Activated naive CD4-positive, alpha-beta T cell treated with Interleukin-2 at 50 U/mL for 16 hours (primary cell): ENCODE data around the gene RBM20.
A peak's percentile ranks its signal among the peaks of the same experiment; 100 is the strongest.
"Not testable (repeated sequence)": the region's sequence is repeated elsewhere in the genome, so short reads cannot be mapped to it uniquely, and the experiment has no call there.

ENCODE experiments used
- DNase-seq: peaks from one replicate; pipeline ENCODE4 v3.0.0-alpha.2; 2020

Gene RBM20

DNA sequence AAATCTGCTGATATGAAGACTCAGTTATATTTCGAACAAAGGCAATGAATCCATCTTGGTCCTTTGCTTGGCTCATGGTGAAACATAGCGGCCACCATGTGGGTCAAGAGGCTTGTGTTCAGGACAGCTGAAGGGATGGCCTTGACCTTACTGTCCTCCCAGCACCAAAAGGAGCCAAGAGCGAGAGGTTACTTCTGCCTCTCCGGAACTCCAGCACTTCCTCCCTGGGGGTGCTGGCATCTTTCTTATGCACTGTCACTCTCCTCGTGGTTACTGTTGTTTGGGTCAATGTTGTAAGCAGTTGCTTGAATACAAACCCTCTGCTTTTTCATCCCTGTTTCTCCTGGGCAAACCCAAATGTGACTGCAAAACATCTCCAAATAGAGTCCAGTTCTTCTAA is 100.6 kb downstream of the RBM20 start:
- no peak for DNase-seq

DNA sequence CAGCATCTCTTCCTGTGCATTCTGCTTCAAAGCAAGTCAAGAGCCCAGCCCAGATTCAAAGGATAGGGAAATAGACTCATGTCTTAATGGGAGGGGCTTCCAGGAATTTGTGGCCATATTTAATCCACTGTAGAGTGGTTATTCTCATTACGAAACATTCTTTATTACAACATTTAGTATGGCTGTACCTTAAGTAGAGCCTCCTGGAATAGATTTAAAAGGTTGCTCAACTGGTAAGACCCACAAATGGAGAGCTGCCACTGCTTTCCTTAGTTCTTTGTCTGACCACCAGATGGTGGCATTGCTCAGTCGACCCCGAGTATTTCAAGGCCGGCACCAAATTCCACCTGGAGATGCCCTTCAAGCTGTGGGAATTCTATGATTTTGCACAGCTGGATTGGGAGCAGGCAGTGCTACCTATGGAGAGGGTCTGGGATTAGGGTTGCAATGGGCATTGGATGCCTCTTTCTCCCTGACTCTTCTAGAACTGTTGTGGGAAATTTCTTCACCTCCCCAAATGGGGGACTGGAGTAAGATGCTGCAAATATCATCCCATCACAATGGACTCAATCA is 102.2 kb downstream of the RBM20 start:
- DNase-seq, result peak; percentile 46

DNA sequence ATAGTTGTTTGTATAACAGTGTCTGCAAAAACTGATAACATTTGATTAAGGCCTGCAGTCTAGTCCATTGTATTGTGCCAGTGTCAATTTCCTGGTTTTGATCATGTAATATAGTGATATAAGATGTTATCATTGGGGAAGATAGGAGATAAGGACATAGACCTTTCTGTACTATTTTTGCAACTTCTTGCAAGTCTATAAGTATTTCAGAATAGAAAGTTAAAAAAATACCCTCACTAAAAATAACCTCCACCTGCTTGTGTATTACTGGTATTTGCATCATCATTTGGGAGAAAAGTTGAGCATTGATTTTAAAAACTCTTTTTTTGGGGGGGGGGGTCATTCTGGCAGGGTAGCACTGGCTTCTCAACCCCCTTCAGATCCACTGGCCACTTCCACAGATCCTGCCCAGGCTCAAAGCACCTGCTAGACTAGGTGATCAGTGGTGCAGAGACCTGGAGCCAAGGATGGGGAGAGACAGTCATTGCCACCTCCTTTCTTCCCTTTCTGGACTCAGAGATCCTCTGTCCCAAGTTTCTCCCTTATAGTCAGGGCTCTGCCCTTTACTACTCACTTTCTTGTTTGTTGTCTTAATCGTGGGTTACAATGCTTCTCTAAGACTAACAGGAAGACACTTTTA is 103.0 kb downstream of the RBM20 start:
- DNase-seq, result no peak

- DNase-seq, result no peak
These were observed 103.7 kb downstream of the RBM20 start for GRCh38 chr10:110747609-110748464.

DNA sequence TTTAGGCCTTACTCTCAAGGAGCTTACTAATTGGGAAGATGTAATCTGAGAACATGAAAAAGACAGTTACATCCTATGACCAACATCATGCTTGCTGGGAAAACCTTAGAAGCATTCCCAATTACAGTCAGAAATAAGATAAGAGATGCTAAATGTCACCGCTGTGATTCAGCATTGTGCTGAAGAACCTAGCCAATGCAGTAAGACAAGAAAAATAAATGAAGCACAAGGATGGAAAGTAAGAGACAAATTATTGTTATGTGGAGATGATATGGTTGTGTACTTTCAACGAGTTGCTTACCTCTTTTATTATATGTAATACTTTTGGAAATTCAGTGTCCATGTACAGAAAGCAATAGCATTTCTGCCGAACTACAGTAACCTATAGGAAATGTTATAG is 104.8 kb downstream of the RBM20 start:
- no peak for DNase-seq

GRCh38 chr10:110750931-110751330 is 106.8 kb downstream of the RBM20 start:
- DNase-seq, result no peak

DNA sequence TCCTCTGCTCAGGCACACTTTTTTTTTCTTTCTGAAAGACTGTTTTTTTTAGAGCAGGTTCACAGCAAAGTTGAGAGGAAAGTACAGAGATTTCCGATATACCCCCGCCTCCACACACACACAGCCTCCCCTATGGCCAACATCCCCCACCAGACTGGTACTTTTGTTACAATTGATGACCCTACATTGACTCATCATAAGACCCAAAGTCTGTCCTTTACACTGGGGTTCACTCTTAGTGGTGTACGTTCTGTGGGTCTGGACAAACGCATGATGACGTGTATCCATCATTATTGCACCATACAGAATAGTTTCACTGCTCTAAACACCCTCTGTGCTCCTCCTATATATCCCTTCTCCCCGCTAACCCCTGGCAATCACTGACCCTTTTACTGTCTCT is 107.7 kb downstream of the RBM20 start:
- DNase-seq, result no peak

DNA sequence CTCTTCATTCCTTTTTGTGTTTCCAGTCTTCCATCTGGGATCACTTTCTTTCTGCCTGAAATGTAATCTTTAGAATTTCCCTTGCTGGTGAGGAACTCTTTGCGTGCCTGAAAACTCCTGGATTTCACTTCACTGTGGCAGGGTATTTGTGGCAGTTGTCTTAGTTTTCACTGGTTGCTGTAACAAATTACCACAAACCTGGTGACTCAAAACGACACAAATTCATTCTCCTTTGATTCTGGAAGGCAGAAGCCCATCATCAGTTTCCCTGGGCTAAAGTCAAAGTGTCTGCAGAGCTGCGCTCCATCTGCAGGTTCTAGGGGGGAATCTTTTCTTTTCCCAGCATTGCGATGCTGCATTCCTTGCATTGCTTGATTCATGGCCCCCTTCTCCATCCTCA is 109.3 kb downstream of the RBM20 start:
- DNase-seq, result no peak

GRCh38 chr10:110754375-110755105 is 110.4 kb downstream of the RBM20 start:
- no peak for DNase-seq

DNA sequence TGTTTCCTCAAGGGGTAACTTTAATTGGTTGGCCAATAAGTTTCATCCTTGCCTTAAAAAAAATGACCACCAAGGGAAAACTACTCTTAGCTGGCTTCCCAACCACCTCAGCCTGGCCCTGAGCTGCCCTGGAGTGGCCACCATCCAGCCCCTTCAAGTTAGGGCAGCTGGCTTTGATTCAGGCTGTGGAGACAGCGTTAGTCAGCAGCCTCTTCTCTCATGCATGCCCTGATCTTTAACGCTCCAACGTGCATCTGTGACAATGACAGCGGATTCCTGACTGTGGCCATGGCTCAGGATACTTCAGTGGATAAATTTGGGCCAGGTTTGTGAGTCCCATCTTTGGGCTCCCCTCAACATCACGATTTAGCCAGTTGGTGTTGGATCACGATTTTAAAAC is 111.6 kb downstream of the RBM20 start:
- DNase-seq, result no peak

GRCh38 chr10:110756876-110757275 is 112.7 kb downstream of the RBM20 start:
- no peak for DNase-seq

DNA sequence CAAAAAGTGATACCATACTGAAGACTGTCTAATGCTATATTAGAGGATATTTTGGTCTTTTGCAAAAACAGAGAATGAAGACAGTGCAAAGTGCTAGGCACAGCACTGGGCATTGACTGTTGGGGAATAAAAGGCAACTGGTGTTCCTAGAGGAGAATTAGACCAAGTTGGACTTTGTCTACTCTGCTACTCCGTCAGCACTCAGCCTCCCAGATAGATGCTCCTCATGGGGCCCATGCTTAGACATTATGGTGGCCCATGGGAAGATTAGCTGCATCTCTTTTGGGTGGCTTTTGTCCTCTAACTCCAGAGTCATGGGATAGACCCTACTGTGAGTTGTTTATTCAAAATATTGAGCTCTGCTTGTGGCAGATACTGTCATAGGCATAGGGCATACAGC is 113.5 kb downstream of the RBM20 start:
- DNase-seq, result no peak

DNA sequence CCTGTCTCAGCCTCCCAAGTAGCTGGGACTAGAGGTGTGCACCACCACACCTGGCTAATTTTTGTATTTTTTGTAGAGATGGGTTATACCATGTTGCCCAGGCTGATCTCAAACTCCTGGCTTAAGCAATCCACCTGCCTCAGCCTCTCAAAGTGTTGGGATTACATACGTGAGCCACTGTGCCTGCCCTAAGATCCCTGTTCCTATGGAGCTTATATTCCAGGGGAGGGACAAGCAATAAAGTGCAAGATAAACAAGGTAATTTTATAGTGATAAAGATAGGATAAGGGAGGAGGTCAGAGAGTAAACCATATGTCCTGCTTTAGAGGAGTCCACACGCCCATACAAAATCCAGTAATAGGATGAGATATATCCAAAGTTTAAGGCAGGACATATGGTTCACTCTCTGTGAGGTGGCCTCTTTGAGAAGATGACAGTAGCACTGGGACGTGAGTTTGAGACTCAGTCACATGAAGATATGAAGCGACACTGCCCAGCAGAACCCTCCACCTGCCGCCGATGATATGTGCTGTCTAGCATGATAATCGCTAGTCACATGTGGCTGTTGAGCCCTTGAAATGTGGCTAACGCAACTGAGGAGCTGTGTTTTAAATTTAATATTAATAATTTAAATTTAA is 114.1 kb downstream of the RBM20 start:
- no peak for DNase-seq

DNA sequence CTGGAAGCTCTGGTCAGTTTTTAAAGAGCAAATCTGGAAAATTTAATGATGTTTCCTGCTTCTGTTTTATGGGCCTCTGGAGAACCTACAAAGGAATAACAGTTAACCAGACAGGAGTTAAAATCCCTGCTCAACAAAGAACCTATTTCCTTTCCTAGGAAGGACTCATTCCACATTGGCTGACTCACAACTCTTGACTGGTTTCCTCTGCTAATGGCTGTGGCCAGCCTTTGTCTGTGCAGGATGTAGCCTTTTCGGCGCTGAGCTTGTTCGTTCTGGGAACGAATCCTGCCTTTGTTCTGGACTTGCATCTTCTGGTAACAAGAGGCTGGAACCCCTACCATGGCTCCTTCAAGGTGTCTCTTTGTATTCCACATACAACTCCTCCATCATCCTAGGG is 114.8 kb downstream of the RBM20 start:
- DNase-seq, result no peak

- DNase-seq, result no peak
These were observed 115.4 kb downstream of the RBM20 start for GRCh38 chr10:110759523-110759922.

GRCh38 chr10:110762109-110762848 is 118.1 kb downstream of the RBM20 start:
- no peak for DNase-seq

- no peak for DNase-seq
These were observed 118.7 kb downstream of the RBM20 start for GRCh38 chr10:110762849-110763211.

GRCh38 chr10:110764378-110764777 is 120.2 kb downstream of the RBM20 start:
- DNase-seq, result no peak

DNA sequence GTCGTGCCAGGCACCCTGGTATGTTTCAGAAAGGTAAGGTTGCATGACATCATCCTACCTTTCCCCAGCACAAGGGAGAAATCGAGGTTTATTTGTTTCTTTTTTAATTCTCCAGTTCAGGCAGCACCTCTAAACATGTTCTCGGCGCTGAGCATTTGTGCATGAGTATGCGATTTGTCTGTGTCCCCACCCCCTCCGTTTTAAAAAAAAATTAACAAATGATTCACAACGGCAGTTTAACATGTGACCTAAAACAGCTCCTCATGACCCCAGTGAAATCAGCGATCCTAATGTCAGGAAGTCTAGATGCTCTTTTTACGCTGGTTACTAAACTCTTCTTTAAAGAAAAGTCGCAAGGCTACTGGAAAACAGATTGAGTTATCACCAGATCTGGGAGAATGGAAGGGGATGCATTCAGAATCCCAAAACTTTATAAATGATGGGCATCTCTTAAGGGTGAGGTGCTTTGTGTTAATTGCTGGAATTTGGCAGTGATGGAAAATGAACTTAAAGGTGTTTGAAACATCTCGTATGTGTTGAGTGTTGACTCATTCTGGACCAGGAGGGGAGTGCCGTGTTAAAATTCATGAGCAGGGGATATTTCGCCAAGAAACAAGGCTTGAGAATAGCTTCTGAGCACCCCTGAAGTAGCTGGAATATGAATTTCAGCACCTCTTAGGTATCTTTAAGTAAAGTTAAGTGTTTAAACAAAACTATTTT is 120.8 kb downstream of the RBM20 start:
- no peak for DNase-seq

DNA sequence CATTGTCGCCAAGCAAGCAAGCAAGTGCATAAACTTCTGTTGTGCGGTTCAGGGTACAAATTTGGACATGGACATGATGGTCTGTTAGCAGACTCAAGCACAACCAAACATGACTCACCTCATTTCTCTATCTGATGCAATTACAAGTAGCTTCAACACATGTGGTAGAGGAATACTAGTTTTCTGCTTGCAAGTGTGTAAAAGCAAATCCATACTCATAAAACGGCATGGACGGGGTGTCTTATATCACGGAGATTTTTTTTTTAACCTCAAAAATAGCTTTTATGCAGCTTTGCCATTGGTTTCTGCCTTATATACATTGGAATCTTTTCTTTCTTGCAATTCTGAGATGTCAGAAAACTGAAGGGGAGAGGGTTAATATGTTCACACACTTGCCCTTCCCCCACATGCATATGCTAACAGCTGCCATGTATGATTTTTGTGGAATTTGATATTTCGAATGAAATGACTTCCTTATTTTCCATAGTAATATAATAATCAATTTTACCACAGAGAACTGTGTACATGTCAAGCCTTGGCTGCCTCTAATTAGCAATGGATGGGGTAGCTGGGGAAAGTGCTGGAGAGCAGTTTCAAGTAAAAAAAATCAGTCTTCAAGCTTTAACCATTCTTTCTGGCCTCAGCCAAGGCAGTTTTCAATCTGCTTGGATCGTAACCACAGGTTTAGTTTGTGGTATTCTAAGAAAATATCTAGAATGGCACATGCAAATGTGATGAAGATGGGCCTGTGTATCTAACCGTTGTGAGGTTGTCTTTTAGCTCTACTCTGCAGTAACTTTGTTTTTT is 121.6 kb downstream of the RBM20 start:
- no peak for DNase-seq

DNA sequence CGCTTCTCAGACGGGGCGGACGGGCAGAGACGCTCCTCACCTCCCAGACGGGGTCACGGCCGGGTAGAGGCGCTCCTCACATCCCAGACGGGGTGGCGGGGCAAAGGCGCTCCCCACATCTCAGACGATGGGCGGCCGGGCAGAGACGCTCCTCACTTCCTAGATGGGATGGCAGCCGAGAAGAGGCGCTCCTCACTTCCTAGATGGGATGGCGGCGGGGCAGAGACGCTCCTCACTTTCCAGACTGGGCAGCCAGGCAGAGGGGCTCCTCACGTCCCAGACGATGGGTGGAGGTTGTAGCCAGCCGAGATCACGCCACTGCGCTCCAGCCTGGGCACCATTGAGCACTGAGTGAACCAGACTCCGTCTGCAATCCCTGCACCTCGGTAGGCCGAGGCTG is 123.5 kb downstream of the RBM20 start:
- DNase-seq, result not testable (repeated sequence)
